Loucy (cell line): ENCODE data around the gene LORICRIN.

ENCODE experiments used
- EZH2phosphoT487 ChIP-seq: fragments of 200-600 bp; IDR thresholded peaks from 2 replicates; pipeline ENCODE4 v1.6.1; 2018; ENCODE audit warnings: antibody characterized with exemption, mild to moderate bottlenecking, moderate library complexity, borderline replicate concordance
- TF ChIP-seq, protein P1 (sequence below): fragments of 200-600 bp; sonication (generic); conservative IDR thresholded peaks from 2 replicates; pipeline ENCODE4 v1.5.1; 2014; ENCODE audit warnings: mild to moderate bottlenecking, antibody characterized with exemption, low read length

GRCh38 chr1:153245466-153245865 lies 14.0 kb upstream of the LORICRIN start:
- TF ChIP-seq, protein P1, sequence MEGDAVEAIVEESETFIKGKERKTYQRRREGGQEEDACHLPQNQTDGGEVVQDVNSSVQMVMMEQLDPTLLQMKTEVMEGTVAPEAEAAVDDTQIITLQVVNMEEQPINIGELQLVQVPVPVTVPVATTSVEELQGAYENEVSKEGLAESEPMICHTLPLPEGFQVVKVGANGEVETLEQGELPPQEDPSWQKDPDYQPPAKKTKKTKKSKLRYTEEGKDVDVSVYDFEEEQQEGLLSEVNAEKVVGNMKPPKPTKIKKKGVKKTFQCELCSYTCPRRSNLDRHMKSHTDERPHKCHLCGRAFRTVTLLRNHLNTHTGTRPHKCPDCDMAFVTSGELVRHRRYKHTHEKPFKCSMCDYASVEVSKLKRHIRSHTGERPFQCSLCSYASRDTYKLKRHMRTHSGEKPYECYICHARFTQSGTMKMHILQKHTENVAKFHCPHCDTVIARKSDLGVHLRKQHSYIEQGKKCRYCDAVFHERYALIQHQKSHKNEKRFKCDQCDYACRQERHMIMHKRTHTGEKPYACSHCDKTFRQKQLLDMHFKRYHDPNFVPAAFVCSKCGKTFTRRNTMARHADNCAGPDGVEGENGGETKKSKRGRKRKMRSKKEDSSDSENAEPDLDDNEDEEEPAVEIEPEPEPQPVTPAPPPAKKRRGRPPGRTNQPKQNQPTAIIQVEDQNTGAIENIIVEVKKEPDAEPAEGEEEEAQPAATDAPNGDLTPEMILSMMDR: no peak
- no peak for TF ChIP-seq EZH2phosphoT487
